Natural killer cell (primary cell): ENCODE data around the gene STXBP1. TPM values are rescaled to one million over a fixed set of nuclear protein-coding genes. Genes with fewer than 3 reads are reported as not detected.

Experiments used
- ATAC-seq, 3 donors: fragments of 150-1000 bp in 2 of 3; fragments of 200-7000 bp in 1 of 3; cut with Tn5 transposase; 1 replicate in 1 of 3; 2 replicates in 2 of 3; pipeline ENCODE4 v1.10.0; 2021; ENCODE audit warnings: mild to moderate bottlenecking in 2 of 3, moderate library complexity in 2 of 3
- DNase-seq, 2 donors: peaks; one replicate each; pipeline versions ENCODE4 v3.0.0 to v3.0.0-alpha.2; 2013 to 2021; ENCODE audit warnings: mixed read lengths in 1 of 2
- H3K27ac ChIP-seq: one replicate; pipeline ENCODE4 v1.5.1; 2013; ENCODE audit warnings: mild to moderate bottlenecking, low read length
- H3K27me3 ChIP-seq: one replicate; pipeline ENCODE4 v1.6.1; 2013; ENCODE audit warnings: low read length; ENCODE audit not compliant: control insufficient read depth, insufficient read depth
- H3K36me3 ChIP-seq: one replicate; pipeline ENCODE4 v1.6.1; 2013; ENCODE audit warnings: low read length; ENCODE audit not compliant: control insufficient read depth, insufficient read depth
- H3K4me1 ChIP-seq: one replicate; pipeline ENCODE4 v1.6.1; 2013; ENCODE audit warnings: low read length; ENCODE audit not compliant: control insufficient read depth, insufficient read depth
- H3K4me3 ChIP-seq: one replicate; pipeline ENCODE4 v1.5.1; 2013; ENCODE audit warnings: low read length
- H3K9me3 ChIP-seq: one replicate; pipeline ENCODE4 v1.6.1; 2013; ENCODE audit warnings: low read length; ENCODE audit not compliant: control insufficient read depth, insufficient read depth
- H3K27ac Mint-ChIP-seq, 2 donors: one replicate each; pipeline ENCODE4 v1.8.0; 2022; ENCODE audit warnings: mild to moderate bottlenecking in 2 of 2, mixed read lengths in 2 of 2, moderate library complexity in 1 of 2
- H3K27me3 Mint-ChIP-seq, 2 donors: one replicate each; pipeline ENCODE4 v1.8.0; 2022; ENCODE audit warnings: low read depth in 2 of 2, mixed read lengths in 2 of 2
- H3K36me3 Mint-ChIP-seq: one replicate; pipeline ENCODE4 v1.8.0; 2022; ENCODE audit warnings: mixed read lengths
- H3K4me1 Mint-ChIP-seq, 2 donors: one replicate each; pipeline ENCODE4 v1.8.0; 2022; ENCODE audit warnings: mixed read lengths in 2 of 2
- H3K4me3 Mint-ChIP-seq: one replicate; pipeline ENCODE4 v1.8.0; 2022; ENCODE audit warnings: mild to moderate bottlenecking, moderate library complexity, mixed read lengths
- H3K9me3 Mint-ChIP-seq, 2 donors: one replicate each; pipeline ENCODE4 v1.8.0; 2022; ENCODE audit warnings: mixed read lengths in 2 of 2
- CTCF ChIP-seq: fragments of 200-600 bp; IDR thresholded peaks from one replicate; pipeline ENCODE4 v1.8.0; 2022; ENCODE audit warnings: antibody characterized with exemption
- WGBS: methylation state at CpG from one replicate; pipeline ENCODE4 v1.1.7; 2013; ENCODE audit warnings: missing lambda C conversion rate; ENCODE audit not compliant: insufficient coverage; 5-methylcytosine and 5-hydroxymethylcytosine counted together
- intact Hi-C: fragments of 100-400 bp; cut with micrococcal nuclease; formaldehyde crosslinking; loops from one replicate; pipeline ENCODE4 v1.14.2; 2022
- total RNA-seq, 4 donors: library from RNA; stranded (reverse); fragments of 120-200 nt in 1 of 4; gene quantifications; one replicate each; pipeline versions ENCODE4 v1.2.3 to v1.2.4, GENCODE V29; 2013 to 2022

The STXBP1 gene
- total RNA-seq, 3 donors from 2014 or later (not counting 1 experiment from before 2014, with no cell fraction given) = 0.97 to 1.8 (median 1.6) TPM

- H3K4me3 Mint-ChIP-seq = no peak overlapping the region
- Histone ChIP-seq H3K4me1 (no peaks in the 10 kb centered on the region), H3K4me3 (no peak overlapping the region), H3K27me3 (peaks cover 2% of the 10 kb centered on the region), H3K27ac (no peak overlapping the region), H3K9me3 (no peaks in the 10 kb centered on the region), H3K36me3 (no peaks in the 10 kb centered on the region)
- no peaks in the 10 kb centered on the region for H3K36me3 Mint-ChIP-seq
- no peaks in the 10 kb centered on the region for H3K27me3 Mint-ChIP-seq
- no peaks in the 10 kb centered on the region for H3K4me1 Mint-ChIP-seq
- TF ChIP-seq CTCF = no peak
- DNase-seq (no peak), ATAC-seq (no peak)
- H3K27ac Mint-ChIP-seq = no peak overlapping the region
- no peaks in the 10 kb centered on the region for H3K9me3 Mint-ChIP-seq
- WGBS = 84% methylated on average over 14 of the region's 14 CpGs
- intact Hi-C loops = loop anchor here (1.0 kb wide), 1 partner anchor 82 kb away; no protein-coding TSS in a partner anchor
Measured at GRCh38 chr9:127586096-127586495, 26.0 kb upstream of the STXBP1 start.

- DNase-seq (peak; percentile 43 to 82), ATAC-seq (peak; percentile 48 to 76 (median 75))
- Histone ChIP-seq H3K4me3 (no peak overlapping the region), H3K27ac (no peak overlapping the region), H3K4me1 (no peaks in the 10 kb centered on the region), H3K27me3 (peaks cover 2% of the 10 kb centered on the region), H3K36me3 (no peaks in the 10 kb centered on the region), H3K9me3 (no peaks in the 10 kb centered on the region)
- 36% methylated on average over 3 of the region's 5 CpGs for WGBS
- no peaks in the 10 kb centered on the region for H3K4me1 Mint-ChIP-seq
- peak; percentile 65 for TF ChIP-seq CTCF
- H3K9me3 Mint-ChIP-seq = no peaks in the 10 kb centered on the region
- intact Hi-C loops = loop anchor here (1.0 kb wide), 1 partner anchor 82 kb away; no protein-coding TSS in a partner anchor
- no peaks in the 10 kb centered on the region for H3K36me3 Mint-ChIP-seq
- H3K4me3 Mint-ChIP-seq = no peak overlapping the region
- H3K27me3 Mint-ChIP-seq = no peaks in the 10 kb centered on the region
- H3K27ac Mint-ChIP-seq = no peak overlapping the region
Measured at GRCh38 chr9:127586537-127586936, 25.5 kb upstream of the STXBP1 start.

- Histone ChIP-seq H3K27me3 (peaks cover 2% of the 10 kb centered on the region), H3K4me1 (no peaks in the 10 kb centered on the region), H3K4me3 (no peak overlapping the region), H3K9me3 (no peaks in the 10 kb centered on the region), H3K36me3 (no peaks in the 10 kb centered on the region), H3K27ac (no peak overlapping the region)
- Mint-ChIP-seq H3K4me3 (no peak overlapping the region), H3K27me3 (no peaks in the 10 kb centered on the region), H3K4me1 (no peaks in the 10 kb centered on the region), H3K36me3 (no peaks in the 10 kb centered on the region), H3K9me3 (no peaks in the 10 kb centered on the region), H3K27ac (no peak overlapping the region)
- TF ChIP-seq CTCF = no peak
- intact Hi-C loops = no loop called here
- DNase-seq = no peak
- 83% methylated on average over 2 of the region's 2 CpGs for WGBS
- no peak for ATAC-seq
Measured at GRCh38 chr9:127587966-127588365, 24.1 kb upstream of the STXBP1 start.
